K562 (cell line): Measurements from ENCODE around the gene MBOAT1. TPM values are rescaled to one million over a fixed set of nuclear protein-coding genes. Genes with fewer than 3 reads are reported as not detected.

Experiments
- ATAC-seq: fragments of 200-7000 bp; cut with Tn5 transposase; 3 replicates; pipeline ENCODE4 v1.9.1; 2020; ENCODE audit warnings: moderate library complexity
- BruUV-seq: library from RNA; stranded (reverse); fragments of 400-500 nt; replicated peaks from 2 replicates; lab custom pipeline; 2021; lab: Mats Ljungman, UMichigan
- CTCF ChIA-PET: fragments of 300-600 bp; formaldehyde crosslinking; extraction: SDS; loops from one replicate; lab custom pipeline; 2021; ENCODE audit warnings: low intra/inter-chr PET ratio; lab: Yijun Ruan, JAX
- POLR2A ChIA-PET: fragments of 300-600, 350-650 bp; sonication (Branson Sonifier 250); formaldehyde crosslinking; extraction: SDS; loops from one replicate; lab custom pipeline; 2021; ENCODE audit warnings: antibody characterized with exemption, inconsistent platforms; lab: Yijun Ruan, JAX
- DNase-seq, 4 experiments: peaks; one replicate each; pipeline versions ENCODE4 v3.0.0 to v3.0.0-alpha.2; 2011 to 2018; ENCODE audit warnings: low spot score in 3 of 4, mixed read lengths in 3 of 4; ENCODE audit errors: extremely low read depth in 1 of 4
- FAIRE-seq: peaks from 2 replicates; lab custom pipeline; 2011; peaks lifted over from hg19 to GRCh38; lab: Jason Lieb, UNC
- H2AFZ ChIP-seq: 2 replicates; pipeline ENCODE4 v1.6.0; 2011; ENCODE audit warnings: low read depth, low read length, control low read depth, inconsistent platforms
- H3K27ac ChIP-seq: fragments of 200-600 bp; 3 replicates; pipeline ENCODE4 v1.8.0; 2011; ENCODE audit warnings: low read depth, mild to moderate bottlenecking, control low read depth, inconsistent platforms, low read length, moderate library complexity, mixed read lengths; ENCODE audit errors: extremely low read depth
- H3K27me3 ChIP-seq, 2 experiments: fragments of 300-600 bp in 1 of 2; 2 replicates in 1 of 2; 3 replicates in 1 of 2; pipeline versions ENCODE4 v1.6.0 to v1.8.0; 2011; ENCODE audit warnings: inconsistent platforms in 2 of 2, low read length in 2 of 2, mild to moderate bottlenecking in 1 of 2, mixed read lengths in 1 of 2, moderate library complexity in 1 of 2; ENCODE audit not compliant: control insufficient read depth in 2 of 2, insufficient read depth in 2 of 2
- H3K36me3 ChIP-seq: fragments of 300-600 bp; 3 replicates; pipeline ENCODE4 v1.8.0; 2011; ENCODE audit warnings: mild to moderate bottlenecking, low read length, inconsistent platforms; ENCODE audit not compliant: control insufficient read depth, insufficient read depth
- H3K4me1 ChIP-seq, 2 experiments: fragments of 200-600 bp in 1 of 2; replicated peaks in 1 of 2; 2 replicates in 1 of 2; 3 replicates in 1 of 2; pipeline versions ENCODE4 v1.5.1 to v1.8.0; 2011; ENCODE audit warnings: inconsistent platforms in 2 of 2, low read length in 2 of 2, mild to moderate bottlenecking in 1 of 2, mixed read lengths in 1 of 2, moderate library complexity in 1 of 2; ENCODE audit not compliant: control insufficient read depth in 2 of 2, insufficient read depth in 2 of 2
- H3K4me2 ChIP-seq: 2 replicates; pipeline ENCODE4 v1.6.1; 2011; ENCODE audit warnings: low read length, control low read depth, inconsistent platforms, mixed read lengths; ENCODE audit not compliant: insufficient read depth
- H3K4me3 ChIP-seq: fragments of 200-600 bp; sonication (generic), shearing (Covaris generic); 2 replicates; pipeline ENCODE4 v1.5.1; 2016; ENCODE audit warnings: control low read depth, inconsistent platforms
- H3K79me2 ChIP-seq: fragments of 200-600 bp; 3 replicates; pipeline ENCODE4 v1.8.0; 2011; ENCODE audit warnings: low read length, inconsistent platforms; ENCODE audit not compliant: control insufficient read depth, insufficient read depth
- H3K9ac ChIP-seq, 2 experiments: 2 replicates each; pipeline versions ENCODE4 v1.6.0 to v1.6.1; 2011; ENCODE audit warnings: low read depth in 2 of 2, low read length in 2 of 2, control low read depth in 1 of 2, inconsistent platforms in 1 of 2, mild to moderate bottlenecking in 1 of 2, mixed read lengths in 1 of 2; ENCODE audit not compliant: insufficient read depth in 1 of 2
- H3K9me1 ChIP-seq: one replicate; pipeline ENCODE4 v1.6.0; 2011; ENCODE audit warnings: inconsistent platforms, mild to moderate bottlenecking, low read length, moderate library complexity; ENCODE audit not compliant: control insufficient read depth, insufficient read depth
- H3K9me3 ChIP-seq: replicated peaks from 2 replicates; pipeline ENCODE4 v1.5.1; 2011; ENCODE audit warnings: low read depth, low read length, inconsistent platforms; ENCODE audit not compliant: control insufficient read depth, insufficient read depth
- H4K20me1 ChIP-seq: replicated peaks from 2 replicates; pipeline ENCODE4 v1.6.1; 2011; ENCODE audit warnings: low read length, inconsistent platforms, mixed read lengths; ENCODE audit not compliant: control insufficient read depth, insufficient read depth
- WGBS: fragments of 100-300 bp; shearing (Covaris generic); methylation state at CpG from one replicate; pipeline ENCODE4 v1.1.6; 2016; ENCODE audit warnings: low coverage, mixed read lengths; ENCODE audit not compliant: insufficient coverage; ENCODE audit errors: missing lambda C conversion rate; 5-methylcytosine and 5-hydroxymethylcytosine counted together
- in situ Hi-C: fragments of 300-500 bp; cut with MboI; formaldehyde crosslinking; loops from 4 replicates; pipeline ENCODE4 v1.15.0; 2018; ENCODE audit warnings: inconsistent platforms, mixed read lengths
- intact Hi-C: fragments of 100-400 bp; cut with micrococcal nuclease; formaldehyde crosslinking; loops from 2 replicates; pipeline ENCODE4 v1.14.2; 2022
- polyA plus RNA-seq, 8 experiments: library from polyadenylated mRNA; depleted of rRNA in 4 of 8; stranded (reverse) in 5 of 8; unstranded in 3 of 8; fragments of >200 nt; fragmentation: Nextera tagmentation in 2 of 8; fragmentation: Illumina TruSeq in 1 of 8; extraction: Ambion mirVana in 2 of 8; extraction: Trizol in 1 of 8; gene quantifications; 2 replicates each; pipeline versions ENCODE4 v1.2.1 to v1.2.3, GENCODE V29; 2011 to 2014; ENCODE audit warnings: inconsistent platforms in 1 of 8, missing spikeins in 1 of 8
- total RNA-seq, 7 experiments: library from RNA; depleted of rRNA in 6 of 7; stranded (reverse); fragments of >200 nt in 6 of 7; fragmentation: Illumina TruSeq in 2 of 7; extraction: Trizol in 2 of 7; gene quantifications; 2 replicates each; pipeline versions ENCODE4 v1.2.1 to v1.2.3, GENCODE V29; 2011 to 2021; ENCODE audit warnings: low replicate concordance in 1 of 7
- TF ChIP-seq, protein P1 (sequence below): fragments of 450-650 bp; conservative IDR thresholded peaks from 2 replicates; pipeline ENCODE4 v1.6.1; 2016; ENCODE audit warnings: missing genetic modification characterization, low read depth, mild to moderate bottlenecking, missing compliant biosample characterization, moderate library complexity

Gene MBOAT1
- total and polyA plus RNA-seq, 9 of the 15 experiments (the other 6 are each of a cell fraction or from before 2014, with no cell fraction given), result 0.13 to 16.5 (median 10.3) TPM

DNA sequence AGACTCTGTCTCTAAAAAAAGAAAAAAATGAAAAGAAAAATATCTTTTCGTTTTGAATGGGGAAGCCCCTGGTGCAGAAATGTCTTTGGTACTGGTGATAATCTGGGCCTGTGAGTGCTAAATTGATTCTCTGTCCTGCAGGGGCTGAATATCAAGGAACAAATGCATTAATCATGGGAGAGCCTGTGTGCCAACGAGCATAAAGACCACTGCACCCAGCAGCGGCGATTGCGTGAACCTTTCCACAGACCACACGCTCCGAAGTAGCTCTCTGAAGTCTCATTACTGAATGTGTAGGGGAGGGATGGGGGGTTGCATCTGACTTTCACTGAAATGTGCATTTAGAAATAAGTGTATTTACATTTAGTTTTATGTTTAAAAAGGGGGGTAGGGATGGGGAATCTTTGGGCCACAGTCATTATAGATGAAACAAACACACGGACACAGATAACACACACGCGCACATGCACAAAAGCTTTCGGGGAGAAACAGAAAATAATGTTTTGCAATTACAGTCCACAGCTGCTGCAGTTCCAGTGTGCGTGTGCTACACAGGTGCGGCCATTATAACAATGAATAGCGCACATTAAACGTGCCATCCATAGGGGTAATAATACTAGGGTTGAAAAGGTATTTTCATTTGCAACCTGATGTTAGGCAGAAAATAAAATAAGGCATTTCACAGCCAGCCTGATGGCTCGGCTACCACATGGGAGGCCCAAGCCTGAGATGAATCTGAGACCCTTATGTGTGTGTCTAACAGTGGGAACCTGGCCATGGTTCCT lies 154.0 kb downstream of the MBOAT1 start:
- intact Hi-C loops (loop anchor here (5.0 to 10.0 kb wide), 6 partner anchors 191 to 1311 kb away; no protein-coding TSS in a partner anchor), in situ Hi-C loops (loop anchor here (10.0 kb wide), 2 partner anchors 1074 to 1474 kb away; no protein-coding TSS in a partner anchor)
- Histone ChIP-seq H3K79me2 (no peaks in the 10 kb centered on the region), H4K20me1 (no peaks in the 10 kb centered on the region), H3K4me3 (no peak overlapping the region), H3K9me1 (no peaks in the 10 kb centered on the region)
- POLR2A ChIA-PET, result interaction anchor here (0.9 kb wide), 1 partner anchor 10 kb away, joined by 3 read pairs; no protein-coding TSS in a partner anchor
- FAIRE-seq, result no peak
- TF ChIP-seq, protein P1, sequence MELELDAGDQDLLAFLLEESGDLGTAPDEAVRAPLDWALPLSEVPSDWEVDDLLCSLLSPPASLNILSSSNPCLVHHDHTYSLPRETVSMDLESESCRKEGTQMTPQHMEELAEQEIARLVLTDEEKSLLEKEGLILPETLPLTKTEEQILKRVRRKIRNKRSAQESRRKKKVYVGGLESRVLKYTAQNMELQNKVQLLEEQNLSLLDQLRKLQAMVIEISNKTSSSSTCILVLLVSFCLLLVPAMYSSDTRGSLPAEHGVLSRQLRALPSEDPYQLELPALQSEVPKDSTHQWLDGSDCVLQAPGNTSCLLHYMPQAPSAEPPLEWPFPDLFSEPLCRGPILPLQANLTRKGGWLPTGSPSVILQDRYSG (tag), result no peak
- TF ChIP-seq, all 486 proteins: peak for 0
- Histone ChIP-seq H3K4me2 (no peak overlapping the region), H3K9me3 (no peaks in the 10 kb centered on the region; the same call in 1 of the 2 replicates), H2AFZ (no peak overlapping the region), H3K27me3 (peaks cover 26 to 38% of the 10 kb centered on the region in 2 experiments), H3K4me1 (no peaks in the 10 kb centered on the region), H3K27ac (no peak overlapping the region), H3K36me3 (no peaks in the 10 kb centered on the region), H3K9ac (no peak overlapping the region)
- CTCF ChIA-PET, result interaction anchor here (0.7 kb wide), 1 partner anchor 909 kb away, joined by 3 read pairs; no protein-coding TSS in a partner anchor
- BruUV-seq, result no TSS peak
- 14% methylated on average over 16 of the region's 16 CpGs for WGBS
- DNase-seq (no peak), ATAC-seq (no peak)
